Fibroblast of the aortic adventitia (primary cell): ENCODE results near the gene HVCN1. TPM values are rescaled to one million over a fixed set of nuclear protein-coding genes. Genes with fewer than 3 reads are reported as not detected.

Experiments
- DNase-seq: peaks from one replicate; pipeline ENCODE4 v3.0.0-alpha.2; 2010; ENCODE audit warnings: low read depth
- H3K4me3 ChIP-seq: 2 replicates; pipeline ENCODE4 v1.5.1; 2011; ENCODE audit warnings: low read depth, mild to moderate bottlenecking, control low read depth, low read length, moderate library complexity
- total RNA-seq: library from RNA; depleted of rRNA; stranded (reverse); fragments of >200 nt; gene quantifications from 2 replicates; pipeline ENCODE4 v1.2.3, GENCODE V29; 2012; ENCODE audit warnings: low replicate concordance
- TF ChIP-seq, protein P1 (sequence below): IDR thresholded peaks from 2 replicates; pipeline ENCODE4 v1.5.1; 2011; ENCODE audit warnings: mild to moderate bottlenecking, low read length, control low read depth, inconsistent platforms; ENCODE audit not compliant: insufficient read depth

HVCN1 gene
- total RNA-seq, 1 donor, result 2.6 TPM

DNA sequence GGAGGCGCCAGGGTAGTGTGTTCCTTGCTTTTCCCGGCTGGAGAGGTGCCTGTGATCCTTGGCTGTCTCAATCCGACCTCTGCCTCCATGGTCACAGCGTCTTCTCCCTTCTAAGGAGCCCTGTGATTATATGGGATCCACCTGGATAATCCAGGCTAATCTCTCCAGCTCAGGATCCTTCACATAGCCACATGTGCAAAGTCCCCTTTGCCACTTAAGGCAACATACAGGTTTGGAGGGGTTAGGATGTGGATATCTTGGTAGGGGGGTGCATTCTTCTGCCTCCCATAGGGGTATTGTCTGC, 1.2 kb upstream of the HVCN1 start:
- TF ChIP-seq, protein P1, sequence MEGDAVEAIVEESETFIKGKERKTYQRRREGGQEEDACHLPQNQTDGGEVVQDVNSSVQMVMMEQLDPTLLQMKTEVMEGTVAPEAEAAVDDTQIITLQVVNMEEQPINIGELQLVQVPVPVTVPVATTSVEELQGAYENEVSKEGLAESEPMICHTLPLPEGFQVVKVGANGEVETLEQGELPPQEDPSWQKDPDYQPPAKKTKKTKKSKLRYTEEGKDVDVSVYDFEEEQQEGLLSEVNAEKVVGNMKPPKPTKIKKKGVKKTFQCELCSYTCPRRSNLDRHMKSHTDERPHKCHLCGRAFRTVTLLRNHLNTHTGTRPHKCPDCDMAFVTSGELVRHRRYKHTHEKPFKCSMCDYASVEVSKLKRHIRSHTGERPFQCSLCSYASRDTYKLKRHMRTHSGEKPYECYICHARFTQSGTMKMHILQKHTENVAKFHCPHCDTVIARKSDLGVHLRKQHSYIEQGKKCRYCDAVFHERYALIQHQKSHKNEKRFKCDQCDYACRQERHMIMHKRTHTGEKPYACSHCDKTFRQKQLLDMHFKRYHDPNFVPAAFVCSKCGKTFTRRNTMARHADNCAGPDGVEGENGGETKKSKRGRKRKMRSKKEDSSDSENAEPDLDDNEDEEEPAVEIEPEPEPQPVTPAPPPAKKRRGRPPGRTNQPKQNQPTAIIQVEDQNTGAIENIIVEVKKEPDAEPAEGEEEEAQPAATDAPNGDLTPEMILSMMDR, result no peak
- DNase-seq, result no peak
- H3K4me3 ChIP-seq, result no peak overlapping the region

DNA sequence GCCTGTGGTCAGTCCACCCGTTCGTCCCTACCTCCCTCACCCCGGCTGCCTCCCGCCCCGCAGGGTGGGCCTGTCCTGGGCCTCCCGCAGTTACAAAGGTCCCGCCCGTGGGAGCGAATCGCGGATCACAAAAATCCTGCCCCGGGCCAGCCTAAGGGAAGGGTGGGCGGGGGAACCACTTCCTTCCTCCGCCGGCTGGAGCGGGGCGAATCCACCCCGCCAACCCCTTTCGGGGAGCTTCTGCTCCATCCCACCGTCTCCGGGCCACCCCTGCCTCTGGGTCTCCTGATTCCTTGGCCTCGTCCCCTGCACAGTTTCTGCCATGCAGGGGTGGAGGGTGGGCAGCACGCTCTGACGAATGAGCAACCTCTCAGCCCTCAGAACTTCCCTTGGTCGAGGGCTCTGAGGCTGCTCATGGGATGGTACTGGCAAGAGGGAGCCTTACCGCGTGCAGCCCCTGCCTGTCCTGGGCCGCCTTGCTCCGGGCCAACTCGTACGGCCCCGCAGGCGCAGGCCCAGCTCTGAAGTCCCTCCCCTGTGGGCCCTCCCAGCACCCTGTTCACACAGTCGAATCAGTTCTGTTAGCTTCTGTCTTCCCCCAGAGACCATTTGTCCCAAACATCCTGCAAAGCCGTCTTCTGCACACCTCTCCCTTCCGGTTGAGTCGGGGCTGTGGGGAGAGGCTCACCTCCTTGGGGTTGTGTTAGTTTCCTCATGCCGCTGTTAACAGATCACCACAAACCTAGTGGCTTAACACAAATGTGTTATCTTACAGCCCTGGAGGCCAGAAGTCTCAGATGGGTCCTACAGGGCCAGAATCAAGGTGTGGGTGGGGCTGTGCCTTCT, 589 bp upstream of the HVCN1 start:
- TF ChIP-seq, protein P1, result no peak
- H3K4me3 ChIP-seq, result peak overlapping the region; percentile 59

DNA sequence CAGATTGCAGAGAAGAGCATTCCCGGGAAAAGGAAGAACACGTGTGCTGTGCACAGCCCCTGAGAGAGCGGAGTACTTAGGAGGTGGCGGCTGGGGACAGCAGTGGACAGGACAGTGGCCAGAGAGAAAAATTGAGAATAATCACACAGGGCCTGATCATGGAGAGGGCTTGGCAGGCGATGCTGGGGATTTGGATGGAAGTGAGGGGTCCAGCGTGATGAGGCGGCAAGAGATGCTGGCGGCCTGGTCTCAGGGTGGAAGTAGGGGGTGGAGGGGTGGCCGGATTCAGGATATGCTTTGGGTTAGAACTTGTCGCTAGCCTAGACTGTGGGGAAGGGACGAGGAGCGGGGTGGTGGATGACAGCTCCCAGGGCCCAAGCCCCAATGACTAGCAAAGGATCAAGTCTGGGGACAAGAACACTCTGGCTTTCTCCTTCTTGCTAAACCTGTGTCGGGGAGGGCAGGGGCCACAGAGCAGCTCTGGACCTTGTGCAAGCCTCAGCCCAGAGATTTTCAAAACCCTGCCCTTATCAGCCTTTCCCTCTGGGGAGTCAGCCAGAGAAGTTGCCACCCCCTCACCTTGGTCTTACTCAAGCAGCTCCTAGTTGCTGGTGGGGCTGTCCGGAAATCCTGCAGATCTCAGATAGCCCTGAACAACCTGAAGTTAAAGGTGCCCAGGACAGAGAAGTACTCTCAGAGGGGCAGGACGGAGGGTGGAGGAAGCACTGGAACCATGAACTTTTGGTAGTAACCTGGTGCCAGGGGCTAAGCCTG, 1.3 kb downstream of the HVCN1 start:
- no peak overlapping the region for H3K4me3 ChIP-seq
- TF ChIP-seq, protein P1, result no peak
- peak; percentile 3 for DNase-seq

More for the DNA sequence above, 589 bp upstream of the HVCN1 start:
- DNase-seq, result peak; percentile 7

DNA sequence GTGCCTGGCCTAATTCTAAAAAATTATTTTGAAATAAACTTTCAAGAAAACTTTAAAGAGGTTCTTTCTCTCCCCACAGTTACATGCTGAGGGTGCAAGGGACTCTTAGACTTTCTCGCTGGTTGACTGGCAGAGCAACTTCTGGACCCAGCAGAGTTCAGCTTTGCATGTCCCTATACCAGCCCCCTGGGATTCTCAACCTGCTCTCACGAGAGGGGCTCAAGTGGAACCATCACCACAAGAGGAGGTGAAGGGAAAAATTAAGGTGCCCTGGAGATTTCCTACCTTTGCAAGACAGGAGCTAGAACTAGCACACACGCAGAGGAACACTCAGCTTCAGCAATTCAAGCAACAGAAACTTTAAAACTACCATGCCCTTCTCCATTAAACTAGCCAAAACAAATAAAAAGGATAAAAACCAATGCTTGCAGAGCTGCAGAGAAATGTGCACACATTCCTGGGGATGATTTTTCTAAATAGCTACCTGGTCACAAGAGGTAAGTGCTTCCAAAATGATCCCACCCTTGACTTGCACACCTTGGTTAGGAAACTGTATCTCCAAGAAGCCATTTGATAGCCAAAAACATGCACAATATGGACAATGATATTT, 2.5 kb downstream of the HVCN1 start:
- no peak overlapping the region for H3K4me3 ChIP-seq
- TF ChIP-seq, protein P1, result no peak
- DNase-seq, result no peak

DNA sequence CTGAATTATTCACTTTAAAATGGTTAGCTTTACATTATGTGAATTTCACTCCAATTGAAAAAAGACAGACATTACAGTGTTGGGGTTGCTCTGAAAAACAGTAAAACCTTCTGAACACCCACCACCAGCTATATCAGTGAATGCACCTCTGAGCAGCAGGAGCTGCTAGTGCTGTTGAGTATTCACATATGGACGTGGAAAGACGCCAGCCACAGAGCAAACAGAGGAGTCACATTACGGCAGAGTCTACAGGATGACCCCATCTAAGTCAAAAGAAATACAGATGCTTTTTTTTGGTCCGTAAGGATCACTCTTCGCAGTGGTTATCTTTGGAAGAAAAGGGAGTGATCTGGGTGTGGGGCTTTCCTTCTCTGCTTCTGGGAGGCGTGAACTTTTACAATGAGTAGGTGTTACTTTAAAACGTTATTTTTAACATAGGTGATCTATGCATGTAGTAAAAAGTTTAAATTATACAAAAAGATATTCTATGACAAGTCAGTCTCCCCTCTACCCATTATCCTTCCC, 4.5 kb downstream of the HVCN1 start:
- TF ChIP-seq, protein P1, result no peak
- no peak overlapping the region for H3K4me3 ChIP-seq
- DNase-seq, result no peak

DNA sequence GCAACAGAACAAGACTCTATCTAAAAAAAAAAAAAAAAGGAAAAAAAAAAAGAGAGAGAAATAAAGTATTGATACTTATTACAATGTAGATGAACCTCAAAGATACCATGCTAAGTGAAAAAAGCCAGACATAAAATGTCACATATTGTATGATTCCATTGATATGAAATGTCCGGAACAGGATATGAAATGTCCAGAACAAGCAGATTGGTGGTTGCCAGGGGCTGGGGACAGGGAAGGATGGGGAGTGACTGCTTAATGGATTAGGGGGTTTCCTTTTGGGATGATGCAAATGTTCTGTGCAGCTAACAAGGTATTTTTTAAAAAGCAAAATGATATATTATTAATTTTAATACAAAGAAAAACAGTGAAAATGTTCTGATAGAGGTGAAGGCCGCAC, 5.0 kb downstream of the HVCN1 start:
- TF ChIP-seq, protein P1, result no peak
- no peak overlapping the region for H3K4me3 ChIP-seq
- DNase-seq, result no peak
